Natural killer cell (primary cell): ENCODE data around the gene STOML2. TPM values are rescaled to one million over a fixed set of nuclear protein-coding genes. Genes with fewer than 3 reads are reported as not detected.

ENCODE experiments used
- ATAC-seq, 3 donors: fragments of 150-1000 bp in 2 of 3; fragments of 200-7000 bp in 1 of 3; cut with Tn5 transposase; 1 replicate in 1 of 3; 2 replicates in 2 of 3; pipeline ENCODE4 v1.10.0; 2021; ENCODE audit warnings: mild to moderate bottlenecking in 2 of 3, moderate library complexity in 2 of 3
- DNase-seq, 2 donors: peaks; one replicate each; pipeline versions ENCODE4 v3.0.0 to v3.0.0-alpha.2; 2013 to 2021; ENCODE audit warnings: mixed read lengths in 1 of 2
- H3K27ac ChIP-seq: one replicate; pipeline ENCODE4 v1.5.1; 2013; ENCODE audit warnings: mild to moderate bottlenecking, low read length
- H3K27me3 ChIP-seq: one replicate; pipeline ENCODE4 v1.6.1; 2013; ENCODE audit warnings: low read length; ENCODE audit not compliant: control insufficient read depth, insufficient read depth
- H3K36me3 ChIP-seq: one replicate; pipeline ENCODE4 v1.6.1; 2013; ENCODE audit warnings: low read length; ENCODE audit not compliant: control insufficient read depth, insufficient read depth
- H3K4me1 ChIP-seq: one replicate; pipeline ENCODE4 v1.6.1; 2013; ENCODE audit warnings: low read length; ENCODE audit not compliant: control insufficient read depth, insufficient read depth
- H3K4me3 ChIP-seq: one replicate; pipeline ENCODE4 v1.5.1; 2013; ENCODE audit warnings: low read length
- H3K9me3 ChIP-seq: one replicate; pipeline ENCODE4 v1.6.1; 2013; ENCODE audit warnings: low read length; ENCODE audit not compliant: control insufficient read depth, insufficient read depth
- H3K27ac Mint-ChIP-seq, 2 donors: one replicate each; pipeline ENCODE4 v1.8.0; 2022; ENCODE audit warnings: mild to moderate bottlenecking in 2 of 2, mixed read lengths in 2 of 2, moderate library complexity in 1 of 2
- H3K27me3 Mint-ChIP-seq, 2 donors: one replicate each; pipeline ENCODE4 v1.8.0; 2022; ENCODE audit warnings: low read depth in 2 of 2, mixed read lengths in 2 of 2
- H3K36me3 Mint-ChIP-seq: one replicate; pipeline ENCODE4 v1.8.0; 2022; ENCODE audit warnings: mixed read lengths
- H3K4me1 Mint-ChIP-seq, 2 donors: one replicate each; pipeline ENCODE4 v1.8.0; 2022; ENCODE audit warnings: mixed read lengths in 2 of 2
- H3K4me3 Mint-ChIP-seq: one replicate; pipeline ENCODE4 v1.8.0; 2022; ENCODE audit warnings: mild to moderate bottlenecking, moderate library complexity, mixed read lengths
- H3K9me3 Mint-ChIP-seq, 2 donors: one replicate each; pipeline ENCODE4 v1.8.0; 2022; ENCODE audit warnings: mixed read lengths in 2 of 2
- CTCF ChIP-seq: fragments of 200-600 bp; IDR thresholded peaks from one replicate; pipeline ENCODE4 v1.8.0; 2022; ENCODE audit warnings: antibody characterized with exemption
- WGBS: methylation state at CpG from one replicate; pipeline ENCODE4 v1.1.7; 2013; ENCODE audit warnings: missing lambda C conversion rate; ENCODE audit not compliant: insufficient coverage; 5-methylcytosine and 5-hydroxymethylcytosine counted together
- intact Hi-C: fragments of 100-400 bp; cut with micrococcal nuclease; formaldehyde crosslinking; loops from one replicate; pipeline ENCODE4 v1.14.2; 2022
- total RNA-seq, 4 donors: library from RNA; stranded (reverse); fragments of 120-200 nt in 1 of 4; gene quantifications; one replicate each; pipeline versions ENCODE4 v1.2.3 to v1.2.4, GENCODE V29; 2013 to 2022

STOML2 gene
- total RNA-seq, 3 donors from 2014 or later (not counting 1 experiment from before 2014, with no cell fraction given) = 41.4 to 43.9 (median 41.6) TPM

- Mint-ChIP-seq H3K36me3 (no peaks in the 10 kb centered on the region), H3K27ac (peak overlapping the region in 1 of 2 donors; percentile 86), H3K4me1 (peaks cover 19 to 22% of the 10 kb centered on the region in 2 donors), H3K9me3 (no peaks in the 10 kb centered on the region), H3K4me3 (peak overlapping the region; percentile 96), H3K27me3 (no peaks in the 10 kb centered on the region)
- no peak for DNase-seq
- no peaks in the 10 kb centered on the region for H3K27me3 ChIP-seq
- TF ChIP-seq CTCF = no peak
- intact Hi-C loops = no loop called here
- 16% methylated on average over 10 of the region's 10 CpGs for WGBS
- peaks cover 20% of the 10 kb centered on the region for H3K4me1 ChIP-seq
- H3K27ac ChIP-seq = no peak overlapping the region
- peaks cover 5% of the 10 kb centered on the region for H3K36me3 ChIP-seq
- ATAC-seq = no peak
- H3K4me3 ChIP-seq = peak overlapping the region; percentile 76
- no peaks in the 10 kb centered on the region for H3K9me3 ChIP-seq
Measured at GRCh38 chr9:35079041-35079425, 23.9 kb downstream of the STOML2 start.

GRCh38 chr9:35078066-35078465 is 24.9 kb downstream of the STOML2 start:
- DNase-seq = no peak
- Histone ChIP-seq H3K4me3 (no peak overlapping the region), H3K27me3 (no peaks in the 10 kb centered on the region), H3K27ac (no peak overlapping the region), H3K4me1 (peaks cover 21% of the 10 kb centered on the region), H3K9me3 (no peaks in the 10 kb centered on the region), H3K36me3 (peaks cover 6% of the 10 kb centered on the region)
- 88% methylated on average over 4 of the region's 4 CpGs for WGBS
- H3K27ac Mint-ChIP-seq = peak overlapping the region in 1 of 2 donors; percentile 21
- H3K27me3 Mint-ChIP-seq = no peaks in the 10 kb centered on the region
- ATAC-seq = no peak
- no peaks in the 10 kb centered on the region for H3K9me3 Mint-ChIP-seq
- peaks cover 24 to 25% of the 10 kb centered on the region in 2 donors for H3K4me1 Mint-ChIP-seq
- no peaks in the 10 kb centered on the region for H3K36me3 Mint-ChIP-seq
- TF ChIP-seq CTCF = no peak
- intact Hi-C loops = no loop called here
- peak overlapping the region; percentile 96 for H3K4me3 Mint-ChIP-seq

DNA sequence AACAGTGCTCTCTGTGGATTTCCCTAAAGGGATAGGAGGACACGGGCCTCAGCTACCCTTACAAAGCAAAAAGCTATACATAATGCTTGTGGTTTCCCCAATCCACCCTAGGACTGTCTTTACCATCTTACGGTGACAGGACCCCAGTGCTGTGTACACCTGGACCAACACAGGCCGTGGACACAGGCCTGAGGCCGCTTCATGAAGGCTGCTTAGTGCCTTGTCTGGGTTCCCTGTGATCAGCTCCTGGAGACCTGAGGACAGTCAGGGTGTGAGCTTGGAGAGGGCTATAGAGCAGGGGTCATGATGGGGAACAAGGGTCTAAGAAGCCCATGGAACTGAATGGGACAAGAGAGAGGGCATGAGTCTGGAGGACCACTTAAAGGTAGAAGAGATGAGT is 26.1 kb downstream of the STOML2 start:
- H3K27me3 ChIP-seq = no peaks in the 10 kb centered on the region
- no peak for TF ChIP-seq CTCF
- no peaks in the 10 kb centered on the region for H3K36me3 Mint-ChIP-seq
- no peak overlapping the region for H3K4me3 Mint-ChIP-seq
- 91% methylated on average over 4 of the region's 4 CpGs for WGBS
- no peaks in the 10 kb centered on the region for H3K9me3 ChIP-seq
- ATAC-seq = no peak
- H3K4me1 Mint-ChIP-seq = peaks cover 28 to 32% of the 10 kb centered on the region in 2 donors
- intact Hi-C loops = no loop called here
- no peak overlapping the region for H3K27ac ChIP-seq
- H3K27ac Mint-ChIP-seq = no peak overlapping the region
- H3K27me3 Mint-ChIP-seq = no peaks in the 10 kb centered on the region
- H3K4me3 ChIP-seq = no peak overlapping the region
- H3K9me3 Mint-ChIP-seq = no peaks in the 10 kb centered on the region
- peaks cover 6% of the 10 kb centered on the region for H3K36me3 ChIP-seq
- peaks cover 26% of the 10 kb centered on the region for H3K4me1 ChIP-seq
- DNase-seq = no peak

DNA sequence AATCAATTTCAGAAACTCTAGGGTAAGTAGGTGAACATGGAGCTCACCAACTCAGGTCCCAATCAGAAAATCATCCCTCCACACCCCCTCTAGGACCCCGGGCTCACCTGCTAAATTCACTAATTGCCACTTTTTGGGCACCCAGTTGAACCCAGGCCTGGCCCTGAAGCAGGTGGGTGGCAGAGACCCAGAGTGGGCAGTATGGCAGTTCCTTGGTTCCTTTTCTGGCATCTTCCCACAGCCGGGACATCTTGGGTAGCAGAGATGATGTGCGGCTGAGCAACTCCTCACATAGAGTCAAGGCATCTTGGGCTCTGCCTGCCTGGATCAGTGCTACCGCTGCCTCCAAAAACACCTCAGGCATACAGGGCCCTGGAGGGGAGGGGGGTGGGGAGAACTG is 27.6 kb downstream of the STOML2 start:
- H3K4me3 ChIP-seq = no peak overlapping the region
- peaks cover 41 to 44% of the 10 kb centered on the region in 2 donors for H3K4me1 Mint-ChIP-seq

More for the DNA sequence above, 27.6 kb downstream of the STOML2 start:
- Mint-ChIP-seq H3K27me3 (no peaks in the 10 kb centered on the region), H3K27ac (no peak overlapping the region), H3K36me3 (no peaks in the 10 kb centered on the region), H3K9me3 (no peaks in the 10 kb centered on the region), H3K4me3 (no peak overlapping the region)
- Histone ChIP-seq H3K36me3 (peaks cover 6% of the 10 kb centered on the region), H3K9me3 (no peaks in the 10 kb centered on the region), H3K27me3 (no peaks in the 10 kb centered on the region), H3K4me1 (peaks cover 35% of the 10 kb centered on the region), H3K27ac (no peak overlapping the region)
- WGBS = 100% methylated on average over 3 of the region's 4 CpGs
- DNase-seq (no peak), ATAC-seq (no peak)
- intact Hi-C loops = no loop called here
- TF ChIP-seq CTCF = no peak
